Measurements from ENCODE around the gene LMAN2.
A peak's percentile ranks its signal among the peaks of the same experiment; 100 is the strongest.

GRCh38 chr5:177309351-177310191, 41.9 kb downstream of the LMAN2 start:
- TF ChIP-seq CTCF (IDR thresholded peaks at IDR 0.05; ENCODE audit: insufficient read depth, low read length, poor library complexity, severe bottlenecking): peak; percentile 83
- no peak for TF ChIP-seq EZH2phosphoT487 (conservative IDR thresholded peaks at IDR 0.05; ENCODE audit: low read length)

Data from SU-DHL-6 (cell line).